Esophagus squamous epithelium (tissue), 5 donors: ENCODE results near the gene PRMT1. TPM values are rescaled to one million over a fixed set of nuclear protein-coding genes. Genes with fewer than 3 reads are reported as not detected.

ENCODE experiments used
- DNase-seq: peaks from one replicate; lab custom pipeline; 2025; lab: John Stamatoyannopoulos, UW
- H3K27ac ChIP-seq, 4 donors: fragments of 200-600 bp; sonication (generic); one replicate each; pipeline ENCODE4 v1.5.1; 2016 to 2019; ENCODE audit warnings: mild to moderate bottlenecking in 1 of 4
- H3K27me3 ChIP-seq, 4 donors: fragments of 200-600 bp; sonication (generic); 1 replicate in 3 of 4; 2 replicates in 1 of 4; pipeline versions ENCODE4 v1.5.1 to v1.6.0; 2017 to 2021; ENCODE audit warnings: antibody characterized with exemption in 1 of 4
- H3K36me3 ChIP-seq, 3 donors: fragments of 200-600 bp; sonication (generic); one replicate each; pipeline ENCODE4 v1.5.1; 2016 to 2019
- H3K4me1 ChIP-seq, 3 donors: fragments of 200-600 bp; sonication (generic); one replicate each; pipeline ENCODE4 v1.5.1; 2017 to 2019
- H3K4me3 ChIP-seq, 4 donors: fragments of 200-600 bp; sonication (generic); 1 replicate in 3 of 4; 2 replicates in 1 of 4; pipeline ENCODE4 v1.5.1; 2016 to 2019; ENCODE audit warnings: mild to moderate bottlenecking in 2 of 4, moderate library complexity in 1 of 4
- H3K9me3 ChIP-seq, 3 donors: fragments of 200-600 bp; sonication (generic); one replicate each; pipeline ENCODE4 v1.5.1; 2016 to 2019
- CTCF ChIP-seq, 6 experiments: fragments of 450-650 bp in 4 of 6; fragments of 200-600 bp in 2 of 6; sonication (generic) in 2 of 6; IDR thresholded peaks; one replicate each; pipeline ENCODE4 v1.5.1; 2016 to 2019; ENCODE audit warnings: antibody characterized with exemption in 6 of 6, mild to moderate bottlenecking in 4 of 6, moderate library complexity in 4 of 6
- POLR2A ChIP-seq, 4 donors: fragments of 450-650 bp; IDR thresholded peaks; one replicate each; pipeline ENCODE4 v1.6.1; 2017; ENCODE audit warnings: antibody characterized with exemption in 4 of 4, mild to moderate bottlenecking in 4 of 4, moderate library complexity in 3 of 4
- WGBS, 2 donors: methylation state at CpG; one replicate each; pipeline ENCODE4 v1.1.5; 2018; 5-methylcytosine and 5-hydroxymethylcytosine counted together
- intact Hi-C: fragments of 100-400 bp; cut with DNase I; formaldehyde crosslinking; loops from one replicate; pipeline ENCODE4 v1.15.0; 2022
- total RNA-seq, 4 donors: library from RNA; depleted of rRNA; stranded (reverse); fragments of >200 nt; gene quantifications; one replicate each; pipeline ENCODE4 v1.1.0, GENCODE V29; 2016
- donor health status: DM: yes; HTN: yes; CAD: no.

PRMT1 gene
- total RNA-seq, 4 donors from 2014 or later, result 86.1 to 206 (median 182) TPM

DNA sequence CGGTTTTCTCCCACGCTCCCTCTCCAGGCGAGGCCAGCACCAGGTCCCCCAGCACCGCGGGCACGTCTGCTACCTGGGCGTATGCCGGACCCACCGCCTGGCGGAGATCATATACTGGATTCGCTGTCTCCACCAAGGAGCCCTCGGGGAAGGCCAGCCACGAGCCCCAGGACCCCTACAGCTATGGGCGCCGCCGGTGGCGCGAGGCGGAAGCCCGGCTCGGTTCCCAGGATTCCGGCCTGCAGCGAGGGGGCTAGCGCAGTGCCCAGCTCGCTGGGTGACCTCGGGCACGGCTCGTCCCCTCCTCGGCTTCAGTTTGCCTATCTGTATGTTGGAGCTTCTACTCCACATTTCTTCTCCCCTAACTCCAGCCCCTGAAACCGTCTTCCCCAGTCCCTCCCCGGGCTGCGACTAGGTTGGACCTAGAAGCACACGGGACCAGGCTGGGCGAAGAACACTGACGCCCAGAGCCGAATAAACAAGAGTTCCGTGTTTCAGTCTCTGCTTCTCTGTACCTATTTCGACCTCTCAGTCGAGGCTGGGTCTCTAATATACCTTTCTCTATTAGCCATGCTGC is 13.1 kb downstream of the PRMT1 start:
- H3K4me1 ChIP-seq, result peaks cover 16 to 57% (median 29%) of the 10 kb centered on the region in 3 donors
- no peak for DNase-seq

DNA sequence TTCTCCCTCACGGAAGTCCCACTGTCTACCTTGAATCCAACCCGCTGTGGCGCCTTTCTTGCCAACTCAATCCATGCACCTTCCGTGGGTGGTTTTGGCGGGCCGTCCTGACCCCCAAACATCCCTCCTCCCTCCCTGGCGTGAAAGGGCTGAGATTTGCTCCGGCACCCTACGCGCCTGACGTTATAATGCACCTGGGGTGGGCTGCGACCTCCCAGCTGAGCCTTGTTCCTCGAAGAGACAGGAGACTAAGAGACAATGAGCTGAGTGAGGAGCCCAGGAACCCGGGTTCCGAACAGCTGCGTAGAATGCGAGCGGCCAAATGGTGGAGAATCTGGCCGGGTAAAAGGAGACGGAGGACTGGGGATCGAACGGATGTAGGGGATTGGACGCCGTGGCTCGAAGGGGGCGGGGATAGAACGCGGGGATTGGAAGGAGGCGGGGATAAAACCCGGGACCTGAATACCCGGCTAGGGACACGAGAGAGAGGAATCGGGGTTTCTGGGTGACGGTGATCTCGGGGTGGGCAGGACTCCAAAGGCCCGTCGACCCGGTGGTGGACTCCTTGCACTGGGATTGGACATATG is 13.7 kb downstream of the PRMT1 start, which contains the start of gene CPT1C:
Gene CPT1C, plus strand, starts transcription at position 461 of the 587 bp plus-strand sequence. CDS start 1,137 bp downstream, outside the sequence.
- DNase-seq, result no peak
- no peaks in the 10 kb centered on the region for H3K9me3 ChIP-seq
- WGBS, 2 donors, result 1% methylated on average over 22 to 36 of the region's 38 CpGs
- peak within 1 kb of the TSS; percentile 29 to 70 (median 52) for H3K4me3 ChIP-seq
- TF ChIP-seq CTCF (IDR thresholded peaks at IDR 0.05) (no peak), POLR2A (IDR thresholded peaks at IDR 0.05) (peak in 1 of 4 donors; percentile 46)
- peaks cover 16 to 53% (median 29%) of the 10 kb centered on the region in 3 donors for H3K4me1 ChIP-seq
- peak within 1 kb of the TSS; percentile 61 to 80 (median 72) for H3K27ac ChIP-seq
- peaks cover 0 to 35% (median 0%) of the 10 kb centered on the region in 4 donors for H3K27me3 ChIP-seq
- H3K36me3 ChIP-seq, result peaks cover under 1 to 32% (median 6%) of the 10 kb centered on the region in 3 donors
- intact Hi-C loops, result no loop called here

More for the DNA sequence above, 13.1 kb downstream of the PRMT1 start:
- peaks cover 0 to 35% (median 0%) of the 10 kb centered on the region in 4 donors for H3K27me3 ChIP-seq
- 8 to 14% methylated on average over 14 to 25 of the region's 39 CpGs for WGBS, 2 donors
- H3K36me3 ChIP-seq, result peaks cover 6 to 38% (median 8%) of the 10 kb centered on the region in 3 donors
- intact Hi-C loops, result no loop called here
- TF ChIP-seq POLR2A (IDR thresholded peaks at IDR 0.05) (no peak), CTCF (IDR thresholded peaks at IDR 0.05) (peak in 1 of 6 experiments; percentile 11)
- H3K9me3 ChIP-seq, result no peaks in the 10 kb centered on the region
- H3K4me3 ChIP-seq, result peak overlapping the region; percentile 29 to 70 (median 52)
- H3K27ac ChIP-seq, result peak overlapping the region; percentile 61 to 80 (median 72)

GRCh38 chr19:49691243-49692146 is 14.4 kb downstream of the PRMT1 start:
- DNase-seq, result no peak
- 19 to 27% methylated on average over 8 to 13 of the region's 39 CpGs for WGBS, 2 donors
- Histone ChIP-seq H3K4me3 (peak overlapping the region; percentile 29 to 70 (median 52)), H3K36me3 (peaks cover 0 to 24% (median 0%) of the 10 kb centered on the region in 3 donors), H3K9me3 (no peaks in the 10 kb centered on the region), H3K4me1 (peaks cover 16 to 46% (median 29%) of the 10 kb centered on the region in 3 donors), H3K27me3 (peaks cover 0 to 35% (median 0%) of the 10 kb centered on the region in 4 donors), H3K27ac (peak overlapping the region in 1 of 4 donors; percentile 79)
- intact Hi-C loops, result no loop called here
- TF ChIP-seq CTCF (IDR thresholded peaks at IDR 0.05), result no peak
- TF ChIP-seq POLR2A (IDR thresholded peaks at IDR 0.05), result no peak

GRCh38 chr19:49692147-49692506 is 15.1 kb downstream of the PRMT1 start:
- TF ChIP-seq CTCF (IDR thresholded peaks at IDR 0.05) (no peak), POLR2A (IDR thresholded peaks at IDR 0.05) (no peak)
- intact Hi-C loops, result no loop called here
- H3K36me3 ChIP-seq, result peaks cover 0 to 18% (median 0%) of the 10 kb centered on the region in 3 donors
- no peaks in the 10 kb centered on the region for H3K9me3 ChIP-seq
- 73 to 74% methylated on average over 9 to 15 of the region's 16 CpGs for WGBS, 2 donors
- no peak overlapping the region for H3K4me3 ChIP-seq
- H3K4me1 ChIP-seq, result peaks cover 16 to 41% (median 29%) of the 10 kb centered on the region in 3 donors
- H3K27ac ChIP-seq, result no peak overlapping the region
- H3K27me3 ChIP-seq, result peaks cover 0 to 35% (median 0%) of the 10 kb centered on the region in 4 donors
- no peak for DNase-seq
